GM23338 (cell line): ENCODE measurements around the gene ELN.

Source experiments
- CREB1 ChIP-seq: fragments of 250-450 bp; sonication (Bioruptor Pico); IDR thresholded peaks from 2 replicates; pipeline ENCODE4 v1.5.0; 2020; ENCODE audit warnings: low read depth, mild to moderate bottlenecking, moderate library complexity
- CTCF ChIP-seq, 2 experiments: fragments of 200-600 bp in 1 of 2; sonication (generic) in 1 of 2; conservative IDR thresholded peaks; 2 replicates each; pipeline versions ENCODE4 v1.5.1 to v1.6.1; 2016 to 2017; ENCODE audit warnings: antibody characterized with exemption in 2 of 2, low read depth in 2 of 2, mild to moderate bottlenecking in 2 of 2, moderate library complexity in 1 of 2
- EZH2phosphoT487 ChIP-seq: fragments of 200-600 bp; sonication (generic); IDR thresholded peaks from one replicate; pipeline ENCODE4 v1.8.1; 2018; ENCODE audit warnings: antibody characterized with exemption; ENCODE audit not compliant: unreplicated experiment
- POLR2AphosphoS5 ChIP-seq: IDR thresholded peaks from 2 replicates; pipeline ENCODE4 v1.6.1; 2016; ENCODE audit warnings: antibody characterized with exemption, low read depth

DNA sequence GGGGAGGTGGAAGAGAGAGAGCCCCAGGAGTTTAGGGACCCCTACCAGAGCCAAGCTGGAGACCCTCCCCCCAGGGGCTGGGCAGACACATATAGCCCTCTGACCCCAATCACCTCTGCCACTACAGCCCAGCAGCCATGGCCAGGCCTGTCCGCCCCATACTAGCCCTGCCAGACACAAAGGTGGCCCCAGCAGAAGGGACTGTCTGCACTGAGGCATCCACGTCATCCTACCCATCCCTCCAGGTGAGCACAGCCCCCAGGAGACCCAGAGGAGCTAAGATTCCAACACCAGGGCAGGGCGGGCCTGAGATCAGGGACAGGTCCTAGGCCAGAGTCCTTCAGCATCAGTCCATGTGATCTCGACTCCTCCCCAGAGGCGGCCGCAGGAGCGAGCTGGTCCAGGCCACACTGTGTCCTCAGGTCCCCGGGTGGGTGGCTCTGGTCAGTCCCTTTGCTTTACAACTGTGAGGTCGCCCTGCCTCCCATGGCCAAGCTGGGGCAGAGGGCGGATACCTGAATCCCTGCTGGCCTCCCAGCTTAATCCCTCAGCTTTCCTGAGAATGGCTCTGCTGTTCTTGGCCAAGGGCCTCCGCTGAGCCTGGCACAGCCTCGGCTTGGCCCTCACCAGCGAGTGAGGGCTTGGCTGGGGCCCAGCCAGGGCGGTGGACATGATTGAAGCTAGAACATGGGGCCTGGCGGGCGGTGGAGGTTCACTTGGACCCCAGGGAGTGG, 14.3 kb upstream of the ELN start:
- TF ChIP-seq EZH2phosphoT487 (no peak), POLR2AphosphoS5 (no peak), CTCF (conservative IDR thresholded peaks at IDR 0.05; ENCODE audit: low read depth in 2 of 2) (no peak), CREB1 (CRISPR knock-in tag) (no peak)
